HG02973 (cell line): ENCODE measurements around the gene TET2.
A peak's percentile ranks its signal among the peaks of the same experiment; 100 is the strongest.

Experiments
- ATAC-seq: cut with Tn5 transposase; IDR thresholded peaks from one replicate; pipeline ENCODE4 v1.9.1; 2021; ENCODE audit warnings: moderate library complexity; ENCODE audit not compliant: unreplicated experiment

The TET2 gene

GRCh38 chr4:105146276-105147015, at the start of gene TET2:
Gene TET2, plus strand, starts transcription at chr4:105146876. Its CDS starts 87,067 bp downstream, at chr4:105233943.
- peak; percentile 84 for ATAC-seq

GRCh38 chr4:105102016-105102415, 44.7 kb upstream of the TET2 start:
- ATAC-seq: no peak

GRCh38 chr4:105106426-105106825, 40.2 kb upstream of the TET2 start:
- ATAC-seq: no peak

GRCh38 chr4:105107095-105107856, 39.4 kb upstream of the TET2 start:
- ATAC-seq: no peak

- no peak for ATAC-seq
Observed at GRCh38 chr4:105108971-105109370, 37.7 kb upstream of the TET2 start.

- ATAC-seq: no peak
Observed at GRCh38 chr4:105112274-105112673, 34.4 kb upstream of the TET2 start.

- ATAC-seq: no peak
Observed at GRCh38 chr4:105113800-105114199, 32.9 kb upstream of the TET2 start.

GRCh38 chr4:105116616-105117319, 29.9 kb upstream of the TET2 start:
- no peak for ATAC-seq

- ATAC-seq: no peak
Observed at GRCh38 chr4:105119356-105119755, 27.3 kb upstream of the TET2 start.

GRCh38 chr4:105120626-105121025, 26.1 kb upstream of the TET2 start:
- no peak for ATAC-seq

GRCh38 chr4:105122350-105122749, 24.3 kb upstream of the TET2 start:
- no peak for ATAC-seq

GRCh38 chr4:105126311-105127169, 20.1 kb upstream of the TET2 start:
- ATAC-seq: no peak

GRCh38 chr4:105127170-105127445, 19.6 kb upstream of the TET2 start:
- ATAC-seq: no peak

GRCh38 chr4:105128208-105128607, 18.5 kb upstream of the TET2 start:
- no peak for ATAC-seq

GRCh38 chr4:105129286-105130040, 17.2 kb upstream of the TET2 start:
- ATAC-seq: no peak

GRCh38 chr4:105130945-105131344, 15.7 kb upstream of the TET2 start:
- no peak for ATAC-seq

- no peak for ATAC-seq
Observed at GRCh38 chr4:105133976-105134375, 12.7 kb upstream of the TET2 start.

- ATAC-seq: no peak
Observed at GRCh38 chr4:105135785-105136184, 10.9 kb upstream of the TET2 start.

GRCh38 chr4:105137121-105137875, 9.4 kb upstream of the TET2 start:
- no peak for ATAC-seq

- no peak for ATAC-seq
Observed at GRCh38 chr4:105139646-105140045, 7.0 kb upstream of the TET2 start.
